ENCODE results near the gene HERPUD1.
"Not testable (repeated sequence)": the region's sequence is repeated elsewhere in the genome, so short reads cannot be mapped to it uniquely, and the experiment has no call there.

Gene HERPUD1

GRCh38 chr16:56931892-56932720 is at the start of gene HERPUD1:
TSS of gene HERPUD1 (plus strand) at chr16:56932142. CDS start at chr16:56932245, 103 bp downstream.
- DNase-seq = peak; percentile 91

GRCh38 chr16:56883586-56883985 is 48.4 kb upstream of the HERPUD1 start:
- DNase-seq = no peak

GRCh38 chr16:56884026-56884582 is 47.8 kb upstream of the HERPUD1 start:
- no peak for DNase-seq

GRCh38 chr16:56884929-56885328 is 47.0 kb upstream of the HERPUD1 start:
- DNase-seq = not testable (repeated sequence)

- DNase-seq = no peak
Observed at GRCh38 chr16:56885446-56886162, 46.3 kb upstream of the HERPUD1 start.

GRCh38 chr16:56886296-56886695 is 45.6 kb upstream of the HERPUD1 start:
- DNase-seq = no peak

GRCh38 chr16:56886826-56887225 is 45.1 kb upstream of the HERPUD1 start:
- DNase-seq = no peak

- DNase-seq = no peak
Observed at GRCh38 chr16:56888806-56889205, 43.1 kb upstream of the HERPUD1 start.

GRCh38 chr16:56889206-56889605 is 42.7 kb upstream of the HERPUD1 start:
- no peak for DNase-seq

- no peak for DNase-seq
Observed at GRCh38 chr16:56891685-56892084, 40.3 kb upstream of the HERPUD1 start.

GRCh38 chr16:56892705-56893104 is 39.2 kb upstream of the HERPUD1 start:
- DNase-seq = no peak

- DNase-seq = no peak
Observed at GRCh38 chr16:56894331-56894917, 37.5 kb upstream of the HERPUD1 start.

GRCh38 chr16:56895813-56896212 is 36.1 kb upstream of the HERPUD1 start:
- DNase-seq = no peak

- no peak for DNase-seq
Observed at GRCh38 chr16:56896244-56896643, 35.7 kb upstream of the HERPUD1 start.

- no peak for DNase-seq
Observed at GRCh38 chr16:56897026-56897799, 34.7 kb upstream of the HERPUD1 start.

- DNase-seq = no peak
Observed at GRCh38 chr16:56898847-56899246, 33.1 kb upstream of the HERPUD1 start.

GRCh38 chr16:56903866-56904265 is 28.1 kb upstream of the HERPUD1 start:
- DNase-seq = no peak

- no peak for DNase-seq
Observed at GRCh38 chr16:56907401-56907800, 24.5 kb upstream of the HERPUD1 start.

- DNase-seq = no peak
Observed at GRCh38 chr16:56909527-56909979, 22.4 kb upstream of the HERPUD1 start.

- DNase-seq = no peak
Observed at GRCh38 chr16:56910112-56910511, 21.8 kb upstream of the HERPUD1 start.

GRCh38 chr16:56910654-56911539 is 21.0 kb upstream of the HERPUD1 start:
- DNase-seq = no peak
